Tibial nerve (tissue), 3 donors: Measurements from ENCODE around the gene POU4F2.

Source experiments
- POLR2A ChIP-seq, 2 donors: fragments of 450-650 bp; IDR thresholded peaks; one replicate each; pipeline ENCODE4 v1.6.1; 2017; ENCODE audit warnings: antibody characterized with exemption in 2 of 2, mild to moderate bottlenecking in 2 of 2, moderate library complexity in 2 of 2
- TF ChIP-seq, protein P1 (sequence below), 5 experiments: fragments of 200-600 bp in 3 of 5; fragments of 450-650 bp in 2 of 5; sonication (generic) in 3 of 5; IDR thresholded peaks; one replicate each; pipeline ENCODE4 v1.5.1; 2016 to 2019; ENCODE audit warnings: antibody characterized with exemption in 5 of 5, mild to moderate bottlenecking in 3 of 5, moderate library complexity in 2 of 5

DNA sequence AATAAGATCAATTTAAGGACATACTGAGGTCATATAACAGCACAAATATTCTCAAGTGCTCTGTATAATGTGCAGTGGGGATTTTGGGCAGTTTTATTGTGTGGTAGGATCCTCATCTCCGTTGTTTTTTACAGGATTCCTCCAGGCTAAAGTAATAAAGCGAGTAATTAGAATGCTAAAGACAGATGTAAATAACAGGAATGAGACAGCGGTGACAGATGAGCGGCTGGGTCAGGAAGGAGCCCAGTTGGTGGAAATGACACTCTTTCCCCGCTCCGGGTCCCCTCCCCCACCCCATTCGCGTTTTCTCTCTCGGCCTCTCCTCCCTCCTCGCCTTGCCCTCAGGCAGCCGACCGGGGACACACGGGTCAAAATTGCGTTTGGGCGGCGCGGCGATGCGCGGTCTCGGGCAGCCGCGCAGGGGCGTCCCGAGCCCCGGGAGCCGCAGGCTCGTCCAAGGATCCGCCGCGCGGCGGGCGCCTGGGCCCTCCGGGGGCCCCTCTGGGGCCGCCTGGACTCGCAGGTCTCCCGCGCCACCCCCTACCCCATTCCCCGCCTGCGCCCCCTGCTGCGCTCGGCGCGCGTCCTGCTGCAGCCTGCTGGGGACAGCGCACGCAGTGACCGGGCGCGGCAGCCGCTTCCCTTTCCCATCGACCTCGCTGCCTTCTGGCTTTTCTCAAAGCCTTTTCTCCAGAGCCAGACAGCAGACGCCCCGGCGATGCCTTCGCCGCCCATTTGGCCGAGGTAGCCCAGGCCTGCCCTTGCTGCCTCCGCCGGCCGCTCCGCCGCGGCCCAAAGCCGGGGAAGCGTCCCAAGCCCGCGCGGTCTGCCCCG, 16.2 kb downstream of the POU4F2 start:
- TF ChIP-seq, protein P1, sequence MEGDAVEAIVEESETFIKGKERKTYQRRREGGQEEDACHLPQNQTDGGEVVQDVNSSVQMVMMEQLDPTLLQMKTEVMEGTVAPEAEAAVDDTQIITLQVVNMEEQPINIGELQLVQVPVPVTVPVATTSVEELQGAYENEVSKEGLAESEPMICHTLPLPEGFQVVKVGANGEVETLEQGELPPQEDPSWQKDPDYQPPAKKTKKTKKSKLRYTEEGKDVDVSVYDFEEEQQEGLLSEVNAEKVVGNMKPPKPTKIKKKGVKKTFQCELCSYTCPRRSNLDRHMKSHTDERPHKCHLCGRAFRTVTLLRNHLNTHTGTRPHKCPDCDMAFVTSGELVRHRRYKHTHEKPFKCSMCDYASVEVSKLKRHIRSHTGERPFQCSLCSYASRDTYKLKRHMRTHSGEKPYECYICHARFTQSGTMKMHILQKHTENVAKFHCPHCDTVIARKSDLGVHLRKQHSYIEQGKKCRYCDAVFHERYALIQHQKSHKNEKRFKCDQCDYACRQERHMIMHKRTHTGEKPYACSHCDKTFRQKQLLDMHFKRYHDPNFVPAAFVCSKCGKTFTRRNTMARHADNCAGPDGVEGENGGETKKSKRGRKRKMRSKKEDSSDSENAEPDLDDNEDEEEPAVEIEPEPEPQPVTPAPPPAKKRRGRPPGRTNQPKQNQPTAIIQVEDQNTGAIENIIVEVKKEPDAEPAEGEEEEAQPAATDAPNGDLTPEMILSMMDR (IDR thresholded peaks at IDR 0.05), result peak in 1 of 5 experiments; percentile 21
- no peak for TF ChIP-seq POLR2A (IDR thresholded peaks at IDR 0.05)
